NCI-H748 (cell line): ENCODE data around the gene IFNL3.
"Not testable (repeated sequence)": the region's sequence is repeated elsewhere in the genome, so short reads cannot be mapped to it uniquely, and the experiment has no call there.

Experiments used
- DNase-seq: peaks from one replicate; lab custom pipeline; 2025; ENCODE audit not compliant: unreplicated experiment; lab: John Stamatoyannopoulos, UW

Gene IFNL3

GRCh38 chr19:39253374-39254149 is 8.8 kb upstream of the IFNL3 start:
- no peak for DNase-seq

GRCh38 chr19:39252458-39252857 is 7.7 kb upstream of the IFNL3 start:
- no peak for DNase-seq

GRCh38 chr19:39251846-39252245 is 7.0 kb upstream of the IFNL3 start:
- no peak for DNase-seq

DNA sequence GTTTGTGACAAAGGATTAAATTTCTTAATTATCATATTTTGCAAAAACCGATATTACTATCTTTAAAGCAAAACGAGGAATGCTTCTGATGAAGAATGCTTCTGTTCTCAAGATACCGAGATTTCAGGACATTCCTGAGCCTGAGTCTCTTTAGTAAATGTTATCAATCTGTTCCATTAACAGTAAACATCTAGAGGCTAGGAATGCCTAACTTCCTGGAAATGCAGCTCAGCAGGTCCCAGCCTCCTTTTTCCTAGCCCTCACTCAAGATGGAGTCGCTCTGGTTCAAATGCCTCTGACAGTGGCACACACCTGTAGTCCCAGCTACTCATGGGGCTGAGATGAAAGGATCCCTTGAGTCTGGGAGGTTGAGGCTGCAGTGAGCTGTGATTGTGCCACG is 6.3 kb upstream of the IFNL3 start:
- no peak for DNase-seq

- no peak for DNase-seq
These were observed 4.0 kb upstream of the IFNL3 start, which contains the start of gene IFNL4 for GRCh38 chr19:39248806-39249205. IFNL4 (minus strand) TSS chr19:39248856.

DNA sequence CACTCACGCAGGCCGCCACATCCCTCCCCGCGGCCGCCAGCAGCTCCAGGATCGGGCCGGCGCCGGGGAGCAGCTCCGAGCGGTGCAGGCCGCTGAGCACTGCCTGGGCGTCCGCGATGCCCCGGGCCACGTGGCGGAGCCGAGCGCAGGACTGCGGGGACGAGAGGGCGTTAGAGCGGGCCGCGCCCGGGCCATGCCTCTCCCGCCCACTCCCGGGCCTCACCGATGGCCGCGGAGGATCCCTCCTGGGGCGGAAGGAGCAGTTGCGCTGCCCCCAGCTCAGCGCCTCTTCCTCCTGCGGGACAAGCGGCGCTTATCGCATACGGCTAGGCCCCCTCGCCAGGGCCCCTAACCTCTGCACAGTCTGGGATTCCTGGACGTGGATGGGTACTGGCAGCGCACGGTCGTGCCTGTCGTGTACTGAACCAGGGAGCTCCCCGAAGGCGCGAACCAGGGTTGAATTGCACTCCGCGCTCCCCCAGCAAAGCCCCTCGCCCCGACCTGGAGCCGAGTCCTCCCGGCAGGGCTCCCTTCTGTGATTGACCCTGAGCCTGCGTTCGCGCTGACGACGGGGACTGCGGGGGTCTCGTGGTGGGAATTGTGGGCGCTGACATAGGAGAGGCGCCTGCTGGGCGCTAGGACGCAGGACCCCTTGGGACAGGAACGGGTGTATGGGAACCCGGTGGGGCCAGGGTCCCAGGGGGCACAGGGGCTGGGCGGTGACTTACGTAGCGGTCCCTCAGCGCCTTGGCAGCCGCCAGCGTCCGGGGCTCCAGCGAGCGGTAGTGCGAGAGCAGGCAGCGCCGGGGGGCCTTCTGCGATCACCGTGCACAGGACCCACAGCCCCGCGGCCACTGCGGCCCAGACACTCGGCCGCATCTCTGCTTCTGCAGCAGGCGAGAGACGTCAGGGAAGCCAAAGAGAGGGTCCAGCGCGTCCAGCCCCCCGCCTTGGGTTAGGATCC is 3.2 kb upstream of the IFNL3 start:
- no peak for DNase-seq

- DNase-seq: no peak
These were observed 2.3 kb upstream of the IFNL3 start for GRCh38 chr19:39246951-39247669.

DNA sequence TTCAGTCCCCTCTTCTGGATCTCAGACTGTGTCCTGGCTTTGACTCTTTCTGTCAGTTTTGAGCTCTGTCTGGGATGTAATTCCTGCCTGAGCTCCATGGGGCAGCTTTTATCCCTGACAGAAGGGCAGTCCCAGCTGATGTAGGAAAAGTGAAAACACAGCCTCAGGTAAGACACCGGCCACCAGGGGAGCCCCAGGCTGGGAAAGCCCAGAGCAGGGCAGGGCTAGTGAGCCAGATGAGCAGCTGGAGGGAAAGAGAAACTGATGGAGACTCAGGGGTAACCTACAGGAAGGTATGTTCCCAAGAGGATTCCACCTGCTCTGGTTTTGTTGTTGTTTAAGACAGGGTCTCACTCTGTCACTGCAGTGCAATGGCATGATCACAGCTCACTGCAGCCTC is 360 bp upstream of the IFNL3 start:
- DNase-seq: not testable (repeated sequence)

GRCh38 chr19:39243741-39244140 is 1.1 kb downstream of the IFNL3 start:
- not testable (repeated sequence) for DNase-seq

GRCh38 chr19:39240421-39240820 is 4.4 kb downstream of the IFNL3 start:
- DNase-seq: no peak

- DNase-seq: no peak
These were observed 5.9 kb downstream of the IFNL3 start for GRCh38 chr19:39238944-39239343.

DNA sequence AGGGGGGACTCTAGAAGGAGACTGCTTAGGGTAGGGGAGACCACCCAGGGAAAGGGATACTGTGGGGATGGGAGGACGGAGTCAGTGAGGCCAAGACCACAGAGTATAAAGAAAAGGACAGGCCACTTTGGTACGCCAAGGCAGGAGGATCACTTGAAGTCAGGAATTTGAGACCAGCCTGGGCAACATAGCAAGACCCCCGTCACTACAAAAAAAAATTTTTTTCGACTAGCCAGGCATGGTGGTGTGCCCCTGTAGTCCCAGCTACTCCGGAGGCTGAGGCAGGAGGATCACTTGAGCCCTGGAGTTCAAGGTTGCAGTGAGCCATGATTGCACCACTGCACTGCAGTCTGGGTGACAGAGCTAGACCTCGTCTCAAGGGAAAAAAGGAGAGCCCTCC is 6.6 kb downstream of the IFNL3 start:
- no peak for DNase-seq

GRCh38 chr19:39237200-39238184 is 7.3 kb downstream of the IFNL3 start:
- DNase-seq: peak; percentile 46

GRCh38 chr19:39236527-39236926 is 8.3 kb downstream of the IFNL3 start:
- no peak for DNase-seq

GRCh38 chr19:39232708-39233107 is 12.1 kb downstream of the IFNL3 start:
- DNase-seq: no peak

DNA sequence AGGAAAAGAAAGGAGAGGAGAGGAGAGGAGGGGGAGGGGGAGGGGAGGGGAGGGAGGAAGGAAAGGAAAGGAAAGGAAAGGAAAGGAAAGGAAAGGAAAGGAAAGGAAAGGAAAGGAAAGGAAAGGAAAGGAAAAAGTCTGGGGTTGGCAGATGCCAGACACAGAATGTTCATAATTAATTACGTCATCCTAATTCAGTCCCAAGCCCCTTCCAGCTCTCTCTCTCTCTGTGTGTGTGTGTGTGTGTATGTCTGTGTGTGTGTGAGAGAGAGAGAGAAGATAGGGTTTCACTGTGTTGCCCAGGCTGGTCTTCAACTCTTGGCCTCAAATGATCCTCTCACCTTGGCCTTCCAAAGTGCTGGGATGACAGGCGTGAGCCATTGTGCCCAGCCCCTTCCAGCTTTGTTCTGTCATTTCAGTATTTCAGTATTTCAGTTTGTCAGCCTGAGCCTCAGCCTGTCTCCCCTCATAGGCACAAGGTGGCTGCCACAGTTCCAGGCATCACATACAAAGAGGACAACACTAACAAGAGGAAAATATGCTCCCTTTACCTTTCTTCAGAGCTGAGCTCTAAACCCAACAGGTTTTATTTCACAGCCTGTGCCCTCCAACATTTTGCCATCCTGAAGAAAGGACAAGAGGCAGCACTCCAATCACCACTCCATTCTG is 14.6 kb downstream of the IFNL3 start:
- DNase-seq: no peak

GRCh38 chr19:39224910-39225309 is 19.9 kb downstream of the IFNL3 start:
- DNase-seq: no peak

GRCh38 chr19:39223703-39224279 is 21.0 kb downstream of the IFNL3 start:
- DNase-seq: no peak

- not testable (repeated sequence) for DNase-seq
These were observed 25.7 kb downstream of the IFNL3 start for GRCh38 chr19:39219108-39219507.
